PC-9 (cell line): ENCODE results near the gene WEE2. TPM values are rescaled to one million over a fixed set of nuclear protein-coding genes. Genes with fewer than 3 reads are reported as not detected.

Experiments
- BruUV-seq: library from RNA; stranded (reverse); fragments of 400-500 nt; replicated peaks from 2 replicates; lab custom pipeline; 2021; lab: Mats Ljungman, UMichigan
- CTCF ChIA-PET: fragments of 300-600 bp; sonication (Branson Sonifier 250); formaldehyde crosslinking; loops from one replicate; lab custom pipeline; 2022; ENCODE audit warnings: antibody characterized with exemption; lab: Charles Lee
- POLR2A ChIA-PET: fragments of 300-600 bp; sonication (Branson Sonifier 250); formaldehyde crosslinking; loops from one replicate; lab custom pipeline; 2022; ENCODE audit warnings: antibody characterized with exemption; ENCODE audit not compliant: unreplicated experiment; lab: Charles Lee
- DNase-seq, 2 experiments: peaks; one replicate each; pipeline versions ENCODE4 v3.0.0 to v3.0.0-alpha.2; 2015 to 2022; ENCODE audit warnings: mixed read lengths in 1 of 2
- H2AFZ ChIP-seq: fragments of 200-600 bp; sonication (generic); 2 replicates; pipeline ENCODE4 v1.8.1; 2017; ENCODE audit warnings: antibody characterized with exemption
- H3F3A ChIP-seq: fragments of 200-600 bp; sonication (generic); 2 replicates; pipeline ENCODE4 v1.8.1; 2017; ENCODE audit warnings: antibody characterized with exemption, mild to moderate bottlenecking, low read depth; ENCODE audit not compliant: insufficient read depth
- H3K27ac ChIP-seq: fragments of 200-600 bp; sonication (generic); 2 replicates; pipeline ENCODE4 v1.6.1; 2016; ENCODE audit warnings: mixed run types
- H3K27me3 ChIP-seq: fragments of 200-600 bp; sonication (generic); 2 replicates; pipeline ENCODE4 v1.6.1; 2016; ENCODE audit warnings: low read depth, mixed run types; ENCODE audit not compliant: insufficient read depth
- H3K36me3 ChIP-seq: fragments of 200-600 bp; sonication (generic); 2 replicates; pipeline ENCODE4 v1.6.1; 2016; ENCODE audit warnings: low read depth, mixed run types
- H3K4me1 ChIP-seq: fragments of 200-600 bp; sonication (generic); replicated peaks from 2 replicates; pipeline ENCODE4 v1.6.1; 2016; ENCODE audit warnings: mixed run types; ENCODE audit not compliant: insufficient read depth
- H3K4me2 ChIP-seq: fragments of 200-600 bp; sonication (generic); 2 replicates; pipeline ENCODE4 v1.6.1; 2017; ENCODE audit warnings: mixed run types
- H3K4me3 ChIP-seq: fragments of 200-600 bp; sonication (generic); 2 replicates; pipeline ENCODE4 v1.6.1; 2016; ENCODE audit warnings: mixed run types
- H3K79me2 ChIP-seq: fragments of 200-600 bp; sonication (generic); 2 replicates; pipeline ENCODE4 v1.6.1; 2017; ENCODE audit warnings: low read depth, mixed run types
- H3K9me2 ChIP-seq: fragments of 200-600 bp; sonication (generic); 2 replicates; pipeline ENCODE4 v1.8.1; 2017; ENCODE audit warnings: mild to moderate bottlenecking; ENCODE audit not compliant: insufficient read depth
- H3K9me3 ChIP-seq: fragments of 200-600 bp; sonication (generic); 2 replicates; pipeline ENCODE4 v1.8.1; 2016; ENCODE audit warnings: low read depth; ENCODE audit not compliant: insufficient read depth
- H4K20me1 ChIP-seq: fragments of 200-600 bp; sonication (generic); 2 replicates; pipeline ENCODE4 v1.8.1; 2017; ENCODE audit not compliant: insufficient read depth
- CTCF ChIP-seq: fragments of 200-600 bp; sonication (generic); conservative IDR thresholded peaks from 2 replicates; pipeline ENCODE4 v1.6.1; 2017; ENCODE audit warnings: mixed run types, antibody characterized with exemption, mild to moderate bottlenecking, moderate library complexity
- EZH2 ChIP-seq: fragments of 200-600 bp; sonication (generic); IDR thresholded peaks from 2 replicates; pipeline ENCODE4 v1.8.0; 2017; ENCODE audit warnings: antibody characterized with exemption, low read depth
- intact Hi-C: fragments of 100-400 bp; cut with micrococcal nuclease; formaldehyde crosslinking; loops from one replicate; pipeline ENCODE4 v1.10.0; 2022; ENCODE audit not compliant: unreplicated experiment
- total RNA-seq: library from RNA; stranded (reverse); gene quantifications from 2 replicates; pipeline ENCODE4 v1.2.3, GENCODE V29; 2021

Gene WEE2
- total RNA-seq, 1 experiment from 2014 or later, result not detected

- Histone ChIP-seq H3K36me3 (no peaks in the 10 kb centered on the region), H4K20me1 (peaks cover 10% of the 10 kb centered on the region; the same call in 1 of the 2 replicates), H3K4me3 (no peak overlapping the region), H3K4me2 (no peak overlapping the region), H3K9me2 (no peaks in the 10 kb centered on the region), H3K79me2 (peaks cover 42% of the 10 kb centered on the region), H2AFZ (no peak overlapping the region), H3F3A (peaks cover 8% of the 10 kb centered on the region; the same call in 1 of the 2 replicates), H3K9me3 (no peaks in the 10 kb centered on the region), H3K4me1 (peaks cover 23% of the 10 kb centered on the region), H3K27ac (no peak overlapping the region), H3K27me3 (no peaks in the 10 kb centered on the region)
- no TSS peak for BruUV-seq
- ChIA-PET CTCF (no interaction called here), POLR2A (interaction anchor here (1.0 kb wide), 1 partner anchor 33 kb away, joined by 4 read pairs; no protein-coding TSS in a partner anchor)
- intact Hi-C loops, result loop anchor here (2.0 kb wide), 1 partner anchor 22 kb away; no protein-coding TSS in a partner anchor
- TF ChIP-seq CTCF (no peak), EZH2 (no peak)
- no peak for DNase-seq
Measured at GRCh38 chr7:141696348-141696747, 11.8 kb upstream of the WEE2 start.

GRCh38 chr7:141697211-141697871 lies 10.8 kb upstream of the WEE2 start:
- H3K27ac ChIP-seq, result no peak overlapping the region
- H3K4me1 ChIP-seq, result peaks cover 23% of the 10 kb centered on the region
- ChIA-PET CTCF (interaction anchor here (0.8 kb wide), 1 partner anchor 456 kb away, joined by 3 read pairs; no protein-coding TSS in a partner anchor), POLR2A (no interaction called here)
- no peaks in the 10 kb centered on the region for H3K9me3 ChIP-seq
- no peak overlapping the region for H3K4me2 ChIP-seq
- TF ChIP-seq EZH2, result no peak
- TF ChIP-seq CTCF, result no peak
- H3K79me2 ChIP-seq, result peaks cover 42% of the 10 kb centered on the region
- H3F3A ChIP-seq, result peaks cover 8% of the 10 kb centered on the region; the same call in 1 of the 2 replicates
- BruUV-seq, result no TSS peak
- peaks cover 6% of the 10 kb centered on the region; the same call in 1 of the 2 replicates for H4K20me1 ChIP-seq
- peak; percentile 39 to 65 for DNase-seq
- H3K9me2 ChIP-seq, result no peaks in the 10 kb centered on the region
- no peaks in the 10 kb centered on the region for H3K27me3 ChIP-seq
- intact Hi-C loops, result loop anchor here (1.0 to 2.0 kb wide), 2 partner anchors 23 to 34 kb away; no protein-coding TSS in a partner anchor
- H3K4me3 ChIP-seq, result no peak overlapping the region
- no peak overlapping the region for H2AFZ ChIP-seq
- H3K36me3 ChIP-seq, result no peaks in the 10 kb centered on the region

- Histone ChIP-seq H3K79me2 (peaks cover 33% of the 10 kb centered on the region), H3K4me1 (peaks cover 29% of the 10 kb centered on the region)
Measured at GRCh38 chr7:141698247-141699015, 9.7 kb upstream of the WEE2 start.

More at GRCh38 chr7:141698247-141699015, 9.7 kb upstream of the WEE2 start:
- no peaks in the 10 kb centered on the region for H3K27me3 ChIP-seq
- no peaks in the 10 kb centered on the region for H3K9me2 ChIP-seq
- ChIA-PET POLR2A (no interaction called here), CTCF (interaction anchor here (0.6 kb wide), 1 partner anchor 128 kb away, joined by 3 read pairs; no protein-coding TSS in a partner anchor)
- H4K20me1 ChIP-seq, result peaks cover under 1% of the 10 kb centered on the region; the same call in 1 of the 2 replicates
- H3K4me3 ChIP-seq, result no peak overlapping the region
- no peak for TF ChIP-seq EZH2
- TF ChIP-seq CTCF, result no peak
- H3K36me3 ChIP-seq, result no peaks in the 10 kb centered on the region
- H3K4me2 ChIP-seq, result no peak overlapping the region
- no peaks in the 10 kb centered on the region for H3K9me3 ChIP-seq
- no peak overlapping the region for H2AFZ ChIP-seq
- peaks cover 8% of the 10 kb centered on the region; the same call in 1 of the 2 replicates for H3F3A ChIP-seq
- DNase-seq, result no peak
- intact Hi-C loops, result no loop called here
- BruUV-seq, result no TSS peak
- H3K27ac ChIP-seq, result no peak overlapping the region
